HepG2 (cell line): ENCODE results near the gene RNF175. TPM values are rescaled to one million over a fixed set of nuclear protein-coding genes. Genes with fewer than 3 reads are reported as not detected.

Source experiments
- ATAC-seq: fragments of 200-7000 bp; cut with Tn5 transposase; 3 replicates; pipeline ENCODE4 v1.9.1; 2020; ENCODE audit warnings: mild to moderate bottlenecking, moderate library complexity
- BruUV-seq: library from RNA; stranded (reverse); fragments of 400-500 nt; replicated peaks from 2 replicates; lab custom pipeline; 2021; lab: Mats Ljungman, UMichigan
- CTCF ChIA-PET: fragments of 300-600 bp; formaldehyde crosslinking; extraction: SDS; loops from one replicate; lab custom pipeline; 2021; ENCODE audit warnings: low total read pairs, inconsistent platforms, low intra/inter-chr PET ratio; lab: Yijun Ruan, JAX
- POLR2A ChIA-PET: fragments of 350-600 bp; sonication (Branson Sonifier 250); formaldehyde crosslinking; loops from one replicate; lab custom pipeline; 2020; ENCODE audit warnings: antibody characterized with exemption, inconsistent platforms; lab: Yijun Ruan, JAX
- DNase-seq: peaks from one replicate; pipeline ENCODE4 v3.0.0-alpha.2; 2015; ENCODE audit warnings: low spot score
- FAIRE-seq: peaks from 3 replicates; lab custom pipeline; 2011; peaks lifted over from hg19 to GRCh38; lab: Jason Lieb, UNC
- H2AFZ ChIP-seq: one replicate; pipeline ENCODE4 v1.6.1; 2011; ENCODE audit warnings: low read length, inconsistent platforms
- H3K27ac ChIP-seq: fragments of 300-600 bp; 3 replicates; pipeline ENCODE4 v1.8.0; 2011; ENCODE audit warnings: mixed run types, mild to moderate bottlenecking, mixed read lengths, low read length, inconsistent platforms; ENCODE audit not compliant: insufficient read depth; ENCODE audit errors: extremely low read length
- H3K27me3 ChIP-seq, 2 experiments: fragments of 200-600 bp in 1 of 2; 2 replicates in 1 of 2; 3 replicates in 1 of 2; pipeline versions ENCODE4 v1.6.0 to v1.8.0; 2011; ENCODE audit warnings: low read length in 2 of 2, mild to moderate bottlenecking in 2 of 2, moderate library complexity in 2 of 2, inconsistent platforms in 1 of 2; ENCODE audit not compliant: insufficient read depth in 2 of 2, control insufficient read depth in 1 of 2
- H3K36me3 ChIP-seq, 2 experiments: fragments of 200-600 bp in 1 of 2; replicated peaks in 1 of 2; 2 replicates in 1 of 2; 3 replicates in 1 of 2; pipeline versions ENCODE4 v1.5.1 to v1.8.0; 2011; ENCODE audit warnings: low read length in 2 of 2, inconsistent platforms in 1 of 2; ENCODE audit not compliant: insufficient read depth in 2 of 2, control insufficient read depth in 1 of 2
- H3K4me1 ChIP-seq: 2 replicates; pipeline ENCODE4 v1.5.1; 2012; ENCODE audit warnings: low read length, inconsistent platforms; ENCODE audit not compliant: insufficient read depth
- H3K4me2 ChIP-seq: 2 replicates; pipeline ENCODE4 v1.6.0; 2011; ENCODE audit warnings: low read depth, low read length, inconsistent platforms
- H3K4me3 ChIP-seq, 3 experiments: fragments of 200-600 bp in 1 of 3; sonication (generic), shearing (Covaris generic) in 1 of 3; replicated peaks in 1 of 3; 2 replicates each; pipeline ENCODE4 v1.5.1; 2011 to 2016; ENCODE audit warnings: low read length in 3 of 3, inconsistent platforms in 2 of 3, low read depth in 2 of 3, mild to moderate bottlenecking in 2 of 3, control low read depth in 1 of 3, mixed read lengths in 1 of 3; ENCODE audit not compliant: insufficient read depth in 1 of 3
- H3K79me2 ChIP-seq: one replicate; pipeline ENCODE4 v1.6.1; 2011; ENCODE audit warnings: low read length, inconsistent platforms; ENCODE audit not compliant: insufficient read depth
- H3K9ac ChIP-seq: 2 replicates; pipeline ENCODE4 v1.6.0; 2011; ENCODE audit warnings: mild to moderate bottlenecking, low read depth, low read length, inconsistent platforms; ENCODE audit not compliant: insufficient read depth
- H3K9me3 ChIP-seq: 2 replicates; pipeline ENCODE4 v1.5.1; 2012; ENCODE audit warnings: mild to moderate bottlenecking, low read length
- H4K20me1 ChIP-seq: 2 replicates; pipeline ENCODE4 v1.6.0; 2011; ENCODE audit warnings: inconsistent platforms, mild to moderate bottlenecking, low read length, moderate library complexity; ENCODE audit not compliant: insufficient read depth
- NAIF1 ChIP-seq: sonication (generic); formaldehyde crosslinking; IDR thresholded peaks from 2 replicates; pipeline ENCODE4 v1.5.0; 2020; ENCODE audit warnings: mild to moderate bottlenecking, missing genetic modification reagents, borderline replicate concordance
- NKX3-1 ChIP-seq: sonication (generic); formaldehyde crosslinking; IDR thresholded peaks from 2 replicates; pipeline ENCODE4 v1.5.0; 2020; ENCODE audit warnings: missing genetic modification reagents
- REXO4 ChIP-seq: sonication (generic); formaldehyde crosslinking; IDR thresholded peaks from 2 replicates; pipeline ENCODE4 v1.8.0; 2022; ENCODE audit warnings: missing genetic modification reagents, mild to moderate bottlenecking, borderline replicate concordance
- ZHX2 ChIP-seq, 2 experiments: sonication (generic) in 1 of 2; formaldehyde crosslinking in 1 of 2; IDR thresholded peaks; 2 replicates each; pipeline versions ENCODE4 v1.6.1 to v1.9.0; 2014 to 2022; ENCODE audit warnings: antibody characterized with exemption in 1 of 2, borderline replicate concordance in 1 of 2, inconsistent platforms in 1 of 2, low read depth in 1 of 2, missing genetic modification reagents in 1 of 2
- ZNF326 ChIP-seq: sonication (generic); formaldehyde crosslinking; IDR thresholded peaks from 2 replicates; pipeline ENCODE4 v1.4.0; 2020; ENCODE audit warnings: missing genetic modification reagents, borderline replicate concordance
- ZNF703 ChIP-seq: sonication (generic); formaldehyde crosslinking; IDR thresholded peaks from 2 replicates; pipeline ENCODE4 v1.5.1; 2020; ENCODE audit warnings: missing genetic modification reagents, mild to moderate bottlenecking, moderate library complexity, borderline replicate concordance
- ZNF766 ChIP-seq: sonication (generic); formaldehyde crosslinking; IDR thresholded peaks from 2 replicates; pipeline ENCODE4 v1.5.0; 2020; ENCODE audit warnings: missing genetic modification reagents, borderline replicate concordance
- ZNF839 ChIP-seq: sonication (generic); formaldehyde crosslinking; IDR thresholded peaks from 2 replicates; pipeline ENCODE4 v1.4.0; 2020; ENCODE audit warnings: missing genetic modification reagents, mild to moderate bottlenecking, borderline replicate concordance
- WGBS: methylation state at CpG from one replicate; pipeline ENCODE4 v1.1.6; 2017; ENCODE audit warnings: low lambda C conversion rate; 5-methylcytosine and 5-hydroxymethylcytosine counted together
- in situ Hi-C: cut with HindIII; loops from 2 replicates; pipeline ENCODE4 v1.10.0; 2017; ENCODE audit warnings: low pct_unique_long_range_greater_than_20kb; ENCODE audit not compliant: extremely low pct_ligation_motif_present
- intact Hi-C: fragments of 100-400 bp; cut with micrococcal nuclease; formaldehyde crosslinking; loops from one replicate; pipeline ENCODE4 v1.10.0; 2022; ENCODE audit not compliant: unreplicated experiment
- polyA plus RNA-seq, 8 experiments: library from polyadenylated mRNA; depleted of rRNA in 3 of 8; stranded (reverse) in 7 of 8; unstranded in 1 of 8; fragments of >200 nt; fragmentation: Illumina TruSeq in 4 of 8; extraction: Trizol in 4 of 8; gene quantifications; 2 replicates each; pipeline versions ENCODE4 v1.2.1 to v1.2.3, GENCODE V29; 2011 to 2016; ENCODE audit warnings: low read depth in 4 of 8, missing spikeins in 1 of 8, mixed read lengths in 1 of 8; ENCODE audit not compliant: insufficient read depth in 1 of 8
- total RNA-seq, 5 experiments: library from RNA; depleted of rRNA; stranded (reverse); fragments of >200 nt; fragmentation: Illumina TruSeq; extraction: Trizol; gene quantifications; 2 replicates each; pipeline ENCODE4 v1.2.3, GENCODE V29; 2016; ENCODE audit warnings: low read depth in 1 of 5
- TF ChIP-seq, protein P1 (sequence below): sonication (generic); formaldehyde crosslinking; IDR thresholded peaks from 2 replicates; pipeline ENCODE4 v1.4.0; 2020; ENCODE audit warnings: missing genetic modification reagents

RNF175 gene
- total and polyA plus RNA-seq, 2 of the 13 experiments (the other 11 are each of a cell fraction or from before 2014, with no cell fraction given): not detected

- H3K79me2 ChIP-seq: no peaks in the 10 kb centered on the region
- POLR2A ChIA-PET: no interaction called here
- no peak overlapping the region for H3K27ac ChIP-seq
- no peak overlapping the region for H3K9ac ChIP-seq
- H2AFZ ChIP-seq: no peak overlapping the region
- no peak overlapping the region for H3K4me2 ChIP-seq
- DNase-seq (no peak), ATAC-seq (no peak), FAIRE-seq (no peak)
- CTCF ChIA-PET: no interaction called here
- H3K9me3 ChIP-seq: no peaks in the 10 kb centered on the region
- no peaks in the 10 kb centered on the region for H4K20me1 ChIP-seq
- TF ChIP-seq REXO4: no peak
- no peak for TF ChIP-seq NKX3-1 (CRISPR knock-in tag)
- no peak for TF ChIP-seq ZNF839
- no peak for TF ChIP-seq NAIF1
- TF ChIP-seq, protein P1, sequence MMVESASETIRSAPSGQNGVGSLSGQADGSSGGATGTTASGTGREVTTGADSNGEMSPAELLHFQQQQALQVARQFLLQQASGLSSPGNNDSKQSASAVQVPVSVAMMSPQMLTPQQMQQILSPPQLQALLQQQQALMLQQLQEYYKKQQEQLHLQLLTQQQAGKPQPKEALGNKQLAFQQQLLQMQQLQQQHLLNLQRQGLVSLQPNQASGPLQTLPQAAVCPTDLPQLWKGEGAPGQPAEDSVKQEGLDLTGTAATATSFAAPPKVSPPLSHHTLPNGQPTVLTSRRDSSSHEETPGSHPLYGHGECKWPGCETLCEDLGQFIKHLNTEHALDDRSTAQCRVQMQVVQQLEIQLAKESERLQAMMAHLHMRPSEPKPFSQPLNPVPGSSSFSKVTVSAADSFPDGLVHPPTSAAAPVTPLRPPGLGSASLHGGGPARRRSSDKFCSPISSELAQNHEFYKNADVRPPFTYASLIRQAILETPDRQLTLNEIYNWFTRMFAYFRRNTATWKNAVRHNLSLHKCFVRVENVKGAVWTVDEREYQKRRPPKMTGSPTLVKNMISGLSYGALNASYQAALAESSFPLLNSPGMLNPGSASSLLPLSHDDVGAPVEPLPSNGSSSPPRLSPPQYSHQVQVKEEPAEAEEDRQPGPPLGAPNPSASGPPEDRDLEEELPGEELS (CRISPR knock-in tag): no peak
- intact Hi-C loops (loop anchor here (10.0 kb wide), 1 partner anchor 527 kb away; no protein-coding TSS in a partner anchor), in situ Hi-C loops (no loop called here)
- no TSS peak for BruUV-seq
- H3K4me3 ChIP-seq: no peak overlapping the region
- no peaks in the 10 kb centered on the region for H3K4me1 ChIP-seq
- H3K36me3 ChIP-seq: no peaks in the 10 kb centered on the region
- peaks cover 2 to 31% of the 10 kb centered on the region in 2 experiments; a peak in 4 of 5 replicates for H3K27me3 ChIP-seq
- WGBS: 18% methylated on average over 14 of the region's 15 CpGs
Observed at GRCh38 chr4:153788051-153788412, 28.2 kb upstream of the RNF175 start.

DNA sequence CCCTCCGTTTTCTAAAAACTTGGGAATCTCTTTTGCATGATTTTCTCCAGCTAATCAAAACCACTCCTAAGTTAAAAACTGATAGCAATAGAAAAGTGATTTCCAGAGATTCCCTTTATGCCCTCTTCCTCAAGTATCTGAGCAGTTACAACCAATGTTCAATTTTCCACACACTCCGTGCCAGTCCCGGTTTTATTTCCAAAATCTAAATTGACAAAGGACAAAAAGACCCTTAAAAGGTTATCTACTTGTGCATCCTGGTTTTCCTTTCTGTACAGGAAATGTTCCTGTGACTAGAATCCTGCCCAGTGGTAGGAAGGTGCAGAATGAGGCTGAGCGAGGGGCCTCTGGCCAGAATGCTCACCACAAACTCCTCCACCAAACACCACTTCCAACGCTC lies 27.8 kb upstream of the RNF175 start:
- Histone ChIP-seq H3K4me2 (no peak overlapping the region), H3K4me3 (no peak overlapping the region), H3K9me3 (no peaks in the 10 kb centered on the region), H4K20me1 (no peaks in the 10 kb centered on the region), H3K4me1 (no peaks in the 10 kb centered on the region), H2AFZ (no peak overlapping the region), H3K9ac (no peak overlapping the region), H3K27me3 (peaks cover 2 to 31% of the 10 kb centered on the region in 2 experiments; a peak in 4 of 5 replicates), H3K27ac (no peak overlapping the region), H3K36me3 (no peaks in the 10 kb centered on the region), H3K79me2 (no peaks in the 10 kb centered on the region)
- ATAC-seq (no peak), FAIRE-seq (no peak), DNase-seq (no peak)
- intact Hi-C loops: loop anchor here (10.0 kb wide), 1 partner anchor 527 kb away; no protein-coding TSS in a partner anchor
- in situ Hi-C loops: no loop called here
- 19% methylated on average over 5 of the region's 5 CpGs for WGBS
- CTCF ChIA-PET: no interaction called here
- POLR2A ChIA-PET: no interaction called here
- BruUV-seq: no TSS peak
- TF ChIP-seq ZNF703 (no peak), ZNF766 (no peak), ZHX2 (IDR thresholded peaks at IDR 0.05; ENCODE audit: low read depth) (no peak), ZHX2 (CRISPR knock-in tag; IDR thresholded peaks at IDR 0.05; ENCODE audit: borderline replicate concordance) (no peak), ZNF326 (CRISPR knock-in tag) (no peak)
